ENCODE results near the gene C10orf67.

DNA sequence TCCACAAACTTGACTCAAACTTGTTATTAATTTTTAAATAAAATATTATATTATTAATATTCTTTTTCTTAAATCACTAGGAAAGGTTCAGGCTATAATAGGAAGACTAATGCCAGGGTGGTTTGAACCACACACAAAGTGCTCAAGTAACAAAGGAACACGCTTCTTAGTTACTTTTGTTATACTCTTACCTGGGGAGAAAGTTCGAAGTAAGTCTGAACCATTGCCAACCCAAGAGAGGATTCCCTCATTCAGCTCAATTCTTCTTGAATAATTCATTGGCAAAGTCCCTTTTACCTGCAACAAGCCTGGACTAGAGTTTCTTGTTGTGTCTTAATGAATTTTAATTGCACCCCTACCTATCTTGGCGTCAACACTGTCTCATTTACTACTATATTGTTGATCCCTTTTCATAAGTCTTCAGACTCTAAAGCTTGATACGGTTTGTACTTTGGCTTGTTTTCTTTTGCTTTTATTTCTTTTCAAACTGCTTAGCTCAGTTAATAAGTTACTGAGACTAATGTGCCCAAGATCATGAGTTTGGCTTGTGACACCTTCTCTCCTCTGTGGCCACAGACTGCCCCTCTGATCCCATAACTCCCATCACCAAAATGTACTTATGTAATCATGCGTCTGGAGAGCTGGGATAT is 10.2 kb upstream of the C10orf67 start:
- TF ChIP-seq POLR2AphosphoS5 (IDR thresholded peaks at IDR 0.05) = no peak
- TF ChIP-seq, protein P1, sequence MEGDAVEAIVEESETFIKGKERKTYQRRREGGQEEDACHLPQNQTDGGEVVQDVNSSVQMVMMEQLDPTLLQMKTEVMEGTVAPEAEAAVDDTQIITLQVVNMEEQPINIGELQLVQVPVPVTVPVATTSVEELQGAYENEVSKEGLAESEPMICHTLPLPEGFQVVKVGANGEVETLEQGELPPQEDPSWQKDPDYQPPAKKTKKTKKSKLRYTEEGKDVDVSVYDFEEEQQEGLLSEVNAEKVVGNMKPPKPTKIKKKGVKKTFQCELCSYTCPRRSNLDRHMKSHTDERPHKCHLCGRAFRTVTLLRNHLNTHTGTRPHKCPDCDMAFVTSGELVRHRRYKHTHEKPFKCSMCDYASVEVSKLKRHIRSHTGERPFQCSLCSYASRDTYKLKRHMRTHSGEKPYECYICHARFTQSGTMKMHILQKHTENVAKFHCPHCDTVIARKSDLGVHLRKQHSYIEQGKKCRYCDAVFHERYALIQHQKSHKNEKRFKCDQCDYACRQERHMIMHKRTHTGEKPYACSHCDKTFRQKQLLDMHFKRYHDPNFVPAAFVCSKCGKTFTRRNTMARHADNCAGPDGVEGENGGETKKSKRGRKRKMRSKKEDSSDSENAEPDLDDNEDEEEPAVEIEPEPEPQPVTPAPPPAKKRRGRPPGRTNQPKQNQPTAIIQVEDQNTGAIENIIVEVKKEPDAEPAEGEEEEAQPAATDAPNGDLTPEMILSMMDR (IDR thresholded peaks at IDR 0.05) = no peak
